GM12891 (cell line): ENCODE data around the gene RNU6-9.

Source experiments
- POLR2A ChIP-seq: IDR thresholded peaks from 2 replicates; pipeline ENCODE4 v1.6.1; 2011; ENCODE audit warnings: low read depth, low read length, control low read depth
- POLR2AphosphoS5 ChIP-seq: IDR thresholded peaks from 2 replicates; pipeline ENCODE4 v1.6.1; 2011; ENCODE audit warnings: low read depth, low read length, control low read depth
- POU2F2 ChIP-seq: IDR thresholded peaks from 2 replicates; pipeline ENCODE4 v1.6.1; 2011; ENCODE audit warnings: low read depth, mild to moderate bottlenecking, control low read depth, low read length, moderate library complexity
- TAF1 ChIP-seq: IDR thresholded peaks from 2 replicates; pipeline ENCODE4 v1.6.1; 2011; ENCODE audit warnings: low read depth, low read length, control low read depth

DNA sequence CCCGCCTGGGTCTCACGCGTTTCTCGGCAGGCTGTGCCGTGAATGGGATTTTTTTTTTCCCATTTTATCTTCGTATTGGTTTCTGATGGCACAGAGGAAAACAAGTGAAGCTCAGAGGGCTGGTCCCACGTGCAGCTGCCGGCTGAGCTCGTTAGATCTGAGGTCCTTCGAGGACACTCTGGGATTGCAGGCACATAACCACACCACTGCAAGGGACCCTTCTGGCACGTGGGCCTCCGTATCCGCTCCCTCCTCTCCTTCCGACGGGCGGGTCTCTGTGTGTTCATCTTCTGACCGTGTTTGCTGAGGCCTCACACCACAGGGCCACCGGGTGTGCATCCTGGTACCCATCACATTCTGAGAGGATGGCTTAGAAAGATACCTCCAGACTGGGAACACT is 17.2 kb upstream of the RNU6-9 start:
- TF ChIP-seq POLR2A: no peak
- TF ChIP-seq POLR2AphosphoS5: no peak
- TF ChIP-seq TAF1: no peak
- TF ChIP-seq POU2F2: no peak
